HG03060 (cell line): Measurements from ENCODE around the gene TFF1.

Experiments
- ATAC-seq: cut with Tn5 transposase; IDR thresholded peaks from one replicate; pipeline ENCODE4 v1.9.1; 2021; ENCODE audit warnings: low read depth, moderate number of reproducible peaks; ENCODE audit not compliant: unreplicated experiment

Gene TFF1

GRCh38 chr21:42346866-42347600 lies 19.3 kb downstream of the TFF1 start:
- ATAC-seq = no peak

GRCh38 chr21:42346441-42346840 lies 19.9 kb downstream of the TFF1 start:
- ATAC-seq = no peak

GRCh38 chr21:42344631-42345030 lies 21.7 kb downstream of the TFF1 start:
- no peak for ATAC-seq

- ATAC-seq = no peak
Measured at GRCh38 chr21:42343963-42344510, 22.3 kb downstream of the TFF1 start.

GRCh38 chr21:42343556-42343955 lies 22.8 kb downstream of the TFF1 start:
- ATAC-seq = no peak

GRCh38 chr21:42343101-42343500 lies 23.2 kb downstream of the TFF1 start:
- ATAC-seq = no peak

- no peak for ATAC-seq
Measured at GRCh38 chr21:42341776-42342542, 24.4 kb downstream of the TFF1 start.

- ATAC-seq = no peak
Measured at GRCh38 chr21:42340187-42341050, 25.9 kb downstream of the TFF1 start.

- ATAC-seq = no peak
Measured at GRCh38 chr21:42338729-42339715, 27.3 kb downstream of the TFF1 start.

- no peak for ATAC-seq
Measured at GRCh38 chr21:42337830-42338728, 28.3 kb downstream of the TFF1 start.

GRCh38 chr21:42337276-42337675 lies 29.1 kb downstream of the TFF1 start:
- no peak for ATAC-seq

- ATAC-seq = no peak
Measured at GRCh38 chr21:42336054-42336453, 30.3 kb downstream of the TFF1 start.

GRCh38 chr21:42332557-42333317 lies 33.6 kb downstream of the TFF1 start:
- ATAC-seq = no peak

- ATAC-seq = no peak
Measured at GRCh38 chr21:42331660-42332059, 34.7 kb downstream of the TFF1 start.

- no peak for ATAC-seq
Measured at GRCh38 chr21:42330380-42331371, 35.7 kb downstream of the TFF1 start.

GRCh38 chr21:42324896-42325295 lies 41.4 kb downstream of the TFF1 start:
- ATAC-seq = no peak

GRCh38 chr21:42321845-42322244 lies 44.5 kb downstream of the TFF1 start:
- ATAC-seq = no peak
